Choroid plexus epithelial cell (primary cell): Measurements from ENCODE around the gene ITPKC.
"Not testable (repeated sequence)": the region's sequence is repeated elsewhere in the genome, so short reads cannot be mapped to it uniquely, and the experiment has no call there.

Experiments used
- DNase-seq: peaks from one replicate; pipeline ENCODE4 v3.0.0-alpha.2; 2010; ENCODE audit warnings: low read depth
- H3K4me3 ChIP-seq: 2 replicates; pipeline ENCODE4 v1.5.1; 2011; ENCODE audit warnings: low read depth, mild to moderate bottlenecking, control low read depth, low read length, moderate library complexity
- CTCF ChIP-seq: conservative IDR thresholded peaks from 2 replicates; pipeline ENCODE4 v1.5.1; 2011; ENCODE audit warnings: low read depth, mild to moderate bottlenecking, control low read depth, inconsistent platforms, low read length, moderate library complexity

The ITPKC gene

GRCh38 chr19:40721140-40721486 is 4.2 kb downstream of the ITPKC start:
- no peak for TF ChIP-seq CTCF
- peak overlapping the region; percentile 81 for H3K4me3 ChIP-seq
- DNase-seq = peak; percentile 16

- TF ChIP-seq CTCF = no peak
- peak; percentile 40 for DNase-seq
- H3K4me3 ChIP-seq = peak overlapping the region; percentile 18
These were observed 5.2 kb downstream of the ITPKC start for GRCh38 chr19:40721936-40722661.

GRCh38 chr19:40723661-40724254 is 6.8 kb downstream of the ITPKC start:
- no peak for DNase-seq
- no peak for TF ChIP-seq CTCF
- no peak overlapping the region for H3K4me3 ChIP-seq

GRCh38 chr19:40724315-40724714 is 7.4 kb downstream of the ITPKC start:
- DNase-seq = no peak
- no peak overlapping the region for H3K4me3 ChIP-seq
- TF ChIP-seq CTCF = no peak

- no peak for TF ChIP-seq CTCF
- no peak overlapping the region for H3K4me3 ChIP-seq
- no peak for DNase-seq
These were observed 7.9 kb downstream of the ITPKC start for GRCh38 chr19:40724855-40725254.

- no peak for DNase-seq
- TF ChIP-seq CTCF = no peak
These were observed 9.4 kb downstream of the ITPKC start for GRCh38 chr19:40726279-40726678.

GRCh38 chr19:40730065-40730464 is 13.2 kb downstream of the ITPKC start:
- H3K4me3 ChIP-seq, DNase-seq: not testable (repeated sequence)

More at GRCh38 chr19:40726279-40726678, 9.4 kb downstream of the ITPKC start:
- H3K4me3 ChIP-seq = no peak overlapping the region

- not testable (repeated sequence) for H3K4me3 ChIP-seq, DNase-seq
These were observed 15.4 kb downstream of the ITPKC start for GRCh38 chr19:40732304-40732703.
